Measurements from ENCODE around the gene NTRK3.
"Not testable (repeated sequence)": the region's sequence is repeated elsewhere in the genome, so short reads cannot be mapped to it uniquely, and the experiment has no call there.

The NTRK3 gene

DNA sequence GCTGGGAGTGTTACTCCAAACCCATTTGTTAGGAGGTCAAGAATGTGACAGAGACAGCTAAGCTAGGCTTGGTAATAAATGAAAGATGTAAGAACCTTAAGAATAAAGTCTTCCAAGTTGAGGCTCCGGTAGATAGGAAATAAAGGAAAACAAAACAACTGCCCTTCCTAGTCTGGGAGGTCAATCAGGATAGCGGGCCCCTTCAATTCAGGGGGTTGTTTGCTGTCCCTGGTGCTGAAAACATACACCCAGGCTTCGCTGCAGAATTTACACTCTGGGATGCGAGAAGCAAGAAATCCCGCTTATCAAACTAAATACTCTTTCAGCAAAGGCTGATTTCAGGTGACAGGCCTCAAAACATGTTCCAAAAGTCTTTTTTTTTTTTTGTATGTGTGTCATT, 393.4 kb downstream of the NTRK3 start:
- DNase-seq = peak; percentile 14

DNA sequence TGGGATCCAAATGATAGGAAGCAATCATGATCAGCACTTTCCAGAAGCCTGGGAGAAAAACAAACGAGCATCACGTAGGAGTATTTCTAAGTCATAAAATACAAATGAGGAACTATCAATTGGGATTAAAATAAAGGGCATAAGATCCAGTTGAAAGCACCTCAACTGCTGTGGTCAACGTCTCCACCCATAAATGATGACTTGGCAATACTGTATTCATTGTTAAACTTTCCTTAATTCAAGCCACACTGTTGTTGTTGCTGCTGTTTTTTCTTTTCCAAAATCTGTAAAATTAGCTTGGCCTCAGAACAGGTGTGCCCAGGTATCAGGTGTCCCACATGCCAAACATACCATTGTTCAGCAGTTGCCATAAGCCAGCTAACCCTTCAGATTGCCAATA, 395.8 kb downstream of the NTRK3 start:
- no peak for DNase-seq

DNA sequence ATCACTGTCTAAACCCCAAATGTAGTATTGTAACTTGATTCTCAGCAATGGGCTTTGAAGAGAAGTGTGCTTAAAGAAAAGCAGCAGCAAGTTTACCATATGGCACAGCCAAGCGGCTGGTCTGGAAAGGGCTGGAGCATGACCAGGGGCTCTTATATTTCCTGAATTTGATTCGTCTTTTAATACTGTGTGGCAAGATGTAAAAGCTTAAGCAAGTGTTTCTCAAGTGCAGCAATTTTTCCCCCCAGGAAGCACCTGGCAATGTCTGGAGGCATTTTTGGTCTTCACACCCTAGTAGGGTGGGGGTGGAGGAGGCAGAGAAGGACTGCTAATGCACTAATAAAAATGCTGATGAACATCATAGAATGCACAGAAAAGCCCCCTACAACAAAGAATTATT, 397.9 kb downstream of the NTRK3 start:
- DNase-seq = no peak

DNA sequence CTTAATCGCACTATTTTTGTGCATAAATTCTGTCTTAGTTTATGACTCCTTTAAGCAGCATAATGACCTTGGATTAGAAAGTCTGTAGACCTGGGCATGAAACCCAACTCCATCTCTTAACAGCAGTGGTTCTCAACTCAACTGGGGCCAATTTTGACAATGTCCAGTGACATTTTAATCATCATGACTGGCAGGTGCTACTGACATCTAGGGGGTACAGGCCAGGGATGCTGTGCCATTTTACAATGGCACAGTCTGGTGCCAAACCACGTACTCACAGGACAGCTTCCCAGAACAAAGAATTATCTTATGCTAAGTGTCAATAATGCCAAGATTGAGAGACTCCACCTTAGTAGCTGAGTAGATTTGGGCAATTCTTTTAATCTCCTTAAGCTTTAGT, 405.0 kb downstream of the NTRK3 start:
- DNase-seq = no peak

DNA sequence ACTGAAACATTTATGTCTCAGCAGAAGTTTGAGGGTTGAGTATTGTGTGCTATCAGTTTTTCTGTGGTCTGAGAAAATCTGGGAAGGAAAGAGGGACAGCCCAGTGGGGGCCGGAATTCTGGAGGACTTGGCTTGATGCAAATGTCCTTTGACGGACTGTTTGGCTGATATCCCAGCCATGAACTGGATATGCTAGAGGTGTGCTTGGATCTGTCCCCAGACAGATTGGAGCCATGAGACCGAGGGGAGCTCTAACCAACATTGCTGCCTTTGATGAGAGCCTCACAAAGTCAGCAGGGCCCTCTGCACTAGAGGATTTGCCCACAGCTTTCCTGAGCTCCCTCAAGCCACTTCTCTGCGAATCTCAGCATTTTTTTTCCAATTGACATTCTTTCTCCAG, 405.6 kb downstream of the NTRK3 start:
- DNase-seq = no peak

DNA sequence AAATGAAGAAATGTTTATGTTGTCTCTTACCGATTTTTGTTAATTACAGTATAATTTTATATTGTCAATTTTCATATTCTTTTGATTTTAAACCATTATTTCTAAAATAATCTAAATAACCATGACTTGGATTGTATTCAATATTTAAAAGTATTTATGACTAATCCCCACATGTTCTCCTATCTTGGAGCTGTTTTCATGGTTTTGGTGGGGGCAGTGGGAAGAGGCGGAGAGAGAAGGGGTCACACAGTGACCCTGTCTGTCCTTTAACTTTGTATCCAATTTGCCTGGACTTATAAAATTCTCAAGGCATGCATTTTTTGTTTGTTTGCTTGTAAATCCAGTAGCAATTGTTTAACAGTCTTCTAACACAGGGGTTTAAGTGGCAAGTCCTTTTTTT, 407.4 kb downstream of the NTRK3 start:
- no peak for DNase-seq

DNA sequence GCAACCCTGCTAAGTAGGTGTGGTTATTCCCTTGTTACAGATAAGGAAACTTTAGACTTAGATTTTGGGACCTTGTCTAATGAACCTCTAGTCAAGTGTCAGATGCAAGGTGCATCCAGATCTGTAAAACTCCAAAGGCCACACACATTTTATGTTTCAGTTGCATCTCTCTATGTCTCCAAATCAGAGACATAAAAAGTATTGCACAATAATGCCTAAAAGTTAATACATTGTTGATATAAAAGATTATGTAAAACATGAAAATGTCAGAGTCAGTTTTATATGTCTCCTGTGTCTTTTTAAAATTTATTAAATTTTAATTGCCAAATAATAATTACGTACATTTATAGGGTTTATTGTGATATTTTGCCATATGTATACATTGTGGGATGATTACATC, 408.5 kb downstream of the NTRK3 start:
- no peak for DNase-seq

DNA sequence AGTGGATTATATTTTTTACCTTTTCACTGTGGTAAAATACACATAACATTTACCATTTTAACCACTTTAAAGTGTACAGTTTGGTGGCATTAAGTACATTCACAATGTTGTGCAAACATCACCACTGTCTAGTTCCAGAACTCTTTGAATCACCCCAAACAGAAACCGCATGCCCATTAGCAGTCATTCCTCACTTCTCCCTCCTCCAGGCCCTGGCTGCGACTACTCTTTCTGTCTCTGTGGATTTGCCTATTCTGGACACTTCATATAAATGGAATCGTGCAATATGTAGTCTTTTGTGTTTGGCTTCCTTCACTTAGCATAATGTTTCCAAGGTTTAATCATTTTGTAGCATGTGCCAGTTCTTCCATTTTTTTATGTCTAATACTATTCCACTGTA, 409.8 kb downstream of the NTRK3 start:
- no peak for DNase-seq

DNA sequence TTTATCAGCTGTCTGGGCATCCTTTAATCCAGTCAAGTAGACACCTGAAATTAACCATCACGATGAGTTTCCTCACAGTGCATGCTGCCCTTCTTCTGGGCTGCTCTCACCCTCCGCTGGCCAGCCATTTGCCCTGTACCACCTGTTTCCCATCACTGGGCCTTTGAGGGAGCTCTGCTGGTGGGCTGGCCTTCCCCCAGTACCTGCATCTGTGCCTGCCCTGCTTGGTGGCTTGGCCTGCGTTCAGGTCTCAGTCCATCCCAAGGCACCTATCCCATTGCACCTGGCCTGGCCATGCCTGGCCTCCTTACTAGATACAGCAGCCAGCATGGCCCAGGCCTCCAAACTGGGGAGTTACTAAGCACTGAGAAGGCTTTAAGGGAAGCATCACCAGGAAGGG, 413.2 kb downstream of the NTRK3 start:
- no peak for DNase-seq

DNA sequence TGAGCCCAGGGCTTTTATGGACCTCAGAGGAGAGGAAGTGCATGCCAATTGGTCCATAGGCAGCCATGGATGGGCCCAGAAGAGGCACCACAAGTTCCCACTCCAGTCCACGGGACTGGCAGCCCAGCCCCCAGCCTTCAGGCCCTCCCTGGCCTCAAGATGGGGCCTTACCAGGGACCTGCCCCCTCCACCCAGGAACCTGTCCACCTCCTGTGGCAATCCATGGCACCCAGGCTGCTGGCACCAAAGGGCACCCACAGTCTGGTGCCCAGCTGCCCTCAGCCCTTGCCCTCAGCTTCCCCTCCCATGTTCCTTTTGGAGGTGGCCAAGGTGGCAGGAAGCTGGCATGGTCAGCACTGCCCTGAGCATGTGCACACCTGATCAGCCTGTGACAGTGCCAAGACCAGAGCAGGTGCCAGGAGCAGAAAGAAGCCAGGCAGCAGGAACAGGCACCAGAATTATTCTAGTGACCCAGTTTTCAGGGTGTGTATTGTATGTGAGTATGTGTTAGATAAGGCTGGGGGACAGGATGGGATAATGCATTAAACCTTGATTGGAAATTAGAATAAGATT, 415.0 kb downstream of the NTRK3 start:
- DNase-seq = no peak

DNA sequence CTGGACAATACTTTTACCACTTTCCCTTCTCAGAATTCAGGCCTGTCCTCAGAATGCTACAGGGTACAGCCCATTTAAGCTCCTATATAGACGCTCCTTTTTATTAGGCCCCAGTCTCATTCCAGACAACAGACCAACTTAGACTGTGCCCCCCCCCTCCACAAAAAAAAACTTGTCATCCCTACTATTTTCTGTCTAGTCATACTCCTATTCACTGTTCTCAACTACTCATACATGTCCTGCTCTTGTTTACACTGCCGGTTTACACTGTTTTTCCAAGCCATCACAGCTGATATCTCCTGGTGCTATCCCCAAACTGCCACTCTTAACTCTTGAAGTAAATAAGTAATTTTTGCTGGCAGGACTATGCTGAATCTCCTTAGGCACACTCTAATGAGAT, 420.7 kb downstream of the NTRK3 start:
- not testable (repeated sequence) for DNase-seq

DNA sequence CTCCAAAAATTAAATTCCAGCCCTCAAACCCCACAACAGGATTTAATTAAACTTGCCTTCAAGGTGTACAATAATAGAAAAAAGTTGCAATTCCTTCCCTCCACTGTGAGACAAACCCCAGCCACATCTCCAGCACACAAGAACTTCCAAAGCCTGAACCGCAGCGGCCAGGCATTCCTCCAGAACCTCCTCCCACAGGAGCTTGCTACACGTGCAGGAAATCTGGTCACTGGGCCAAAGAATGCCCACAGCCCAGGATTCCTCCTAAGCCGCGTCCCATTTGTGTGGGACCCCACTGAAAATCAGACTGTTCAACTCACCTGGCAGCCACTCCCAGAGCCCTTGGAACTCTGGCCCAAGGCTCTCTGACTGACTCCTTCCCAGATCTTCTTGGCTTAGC, 423.2 kb downstream of the NTRK3 start:
- not testable (repeated sequence) for DNase-seq

DNA sequence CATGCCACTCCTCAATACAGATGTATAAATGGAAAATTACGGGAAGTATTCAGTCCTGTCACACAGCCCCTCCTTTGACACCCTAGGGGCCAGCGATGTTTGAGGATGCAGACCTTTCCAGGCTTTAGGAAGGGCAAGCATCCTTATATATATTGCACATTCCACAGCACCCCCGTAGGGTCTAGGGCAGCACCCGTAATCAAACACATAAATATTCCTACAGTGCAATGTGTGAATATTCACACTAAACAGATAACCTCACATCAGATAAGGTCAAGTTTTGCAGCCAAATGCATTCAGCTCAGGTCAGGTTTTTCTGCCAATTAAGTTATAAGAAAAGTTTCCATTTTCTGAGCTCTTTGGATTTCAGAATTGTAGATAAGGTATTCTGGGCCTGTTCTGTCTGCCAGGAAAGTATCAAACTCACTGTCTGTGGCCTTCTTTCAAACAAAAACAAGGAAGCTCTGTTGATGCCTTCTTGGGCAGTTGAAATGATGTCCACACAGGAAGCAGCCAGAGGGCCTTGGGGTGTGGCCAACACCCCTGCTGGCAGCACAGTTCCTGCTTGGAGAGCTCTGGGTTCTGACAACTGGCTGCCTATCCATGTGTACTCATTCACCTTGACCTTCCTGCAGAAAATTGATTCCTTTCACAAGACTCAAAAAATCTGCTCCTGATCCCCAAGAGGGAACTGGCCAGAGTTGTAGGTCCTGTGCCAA, 427.0 kb downstream of the NTRK3 start:
- no peak for DNase-seq

DNA sequence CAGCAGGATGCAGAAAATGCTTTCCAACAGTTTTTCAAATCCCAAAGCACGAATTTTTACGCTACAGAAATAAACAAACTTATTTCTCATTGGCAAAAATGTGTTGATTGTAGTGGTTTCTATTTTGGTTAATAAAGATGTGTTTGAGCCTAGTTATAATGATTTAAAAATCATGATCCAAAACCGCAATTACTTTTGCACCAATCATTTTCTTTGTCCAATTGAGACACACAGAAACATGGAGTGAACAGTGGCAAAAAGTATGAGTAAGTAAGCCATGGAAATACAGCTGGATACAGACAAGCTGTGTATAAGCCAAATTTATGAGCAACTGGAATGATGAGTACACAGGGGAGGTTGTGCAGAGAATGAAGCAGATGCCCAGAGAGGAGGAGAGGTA, 427.9 kb downstream of the NTRK3 start:
- DNase-seq = no peak

DNA sequence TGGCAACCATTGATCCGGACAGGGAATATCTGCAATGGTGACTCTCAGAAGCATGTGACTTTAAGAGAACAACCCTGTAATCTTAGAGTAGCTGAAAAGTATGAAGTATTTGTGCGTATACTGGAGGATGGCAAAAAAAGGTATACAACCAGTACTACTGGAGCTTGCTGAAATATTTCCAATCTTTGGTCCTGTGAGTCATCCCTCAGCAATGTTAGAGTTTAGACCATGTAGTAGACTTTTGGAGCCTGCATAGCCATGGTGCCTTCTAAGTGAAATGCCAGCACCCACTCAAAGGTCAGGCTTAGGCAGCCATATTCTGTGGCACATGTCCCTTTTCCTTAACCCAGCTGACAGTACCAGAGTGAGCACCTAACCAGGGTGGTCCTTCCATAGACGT, 429.4 kb downstream of the NTRK3 start:
- no peak for DNase-seq

DNA sequence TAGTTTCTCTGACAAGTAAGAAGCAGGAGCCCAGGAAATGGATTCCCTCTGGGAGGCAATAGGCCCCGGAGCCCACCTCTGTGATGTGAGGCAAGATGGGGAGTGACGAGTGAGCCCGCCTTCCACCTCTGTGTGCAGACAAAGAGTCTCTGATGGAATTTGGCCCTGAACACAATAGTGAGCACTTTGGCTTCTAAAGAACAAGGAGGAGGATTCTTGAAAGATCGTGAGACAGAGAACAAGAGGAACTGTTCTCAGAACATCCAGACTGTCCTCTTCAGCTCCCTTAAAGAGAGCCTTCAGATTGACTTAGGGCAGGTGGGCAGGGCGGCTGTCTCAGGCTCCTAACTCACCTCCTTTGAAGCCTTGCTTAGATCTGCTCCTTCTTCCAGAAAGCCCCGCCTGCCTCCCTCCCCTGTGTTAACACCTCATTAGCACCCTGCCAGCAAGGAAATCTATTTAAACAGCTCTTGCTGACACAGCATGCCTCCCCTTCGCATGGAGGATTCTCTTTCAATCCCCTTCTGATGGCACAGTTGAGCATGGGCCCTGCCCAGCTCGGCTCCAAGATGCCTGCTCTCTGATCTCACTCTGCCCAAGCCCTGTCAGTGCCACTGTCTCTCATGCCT, 430.3 kb downstream of the NTRK3 start:
- no peak for DNase-seq

DNA sequence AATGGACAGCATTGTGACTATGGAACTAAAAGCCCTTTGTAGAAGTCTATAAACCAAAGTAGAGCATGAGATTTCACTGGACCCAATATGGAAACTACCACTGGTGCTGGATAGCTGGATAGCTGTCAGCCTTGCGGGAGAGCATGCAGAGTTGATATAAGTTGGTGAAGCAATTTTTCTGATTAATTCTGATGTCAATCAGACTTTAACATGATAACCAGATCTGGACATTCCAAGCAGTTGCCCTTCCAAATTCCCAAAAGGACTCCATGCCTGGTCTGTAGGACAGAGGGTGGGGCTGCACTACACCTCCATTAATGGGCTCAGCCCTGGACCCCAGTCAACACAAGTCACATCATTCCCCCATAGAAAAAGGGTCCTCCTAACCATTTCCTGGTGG, 437.8 kb downstream of the NTRK3 start:
- DNase-seq = no peak

DNA sequence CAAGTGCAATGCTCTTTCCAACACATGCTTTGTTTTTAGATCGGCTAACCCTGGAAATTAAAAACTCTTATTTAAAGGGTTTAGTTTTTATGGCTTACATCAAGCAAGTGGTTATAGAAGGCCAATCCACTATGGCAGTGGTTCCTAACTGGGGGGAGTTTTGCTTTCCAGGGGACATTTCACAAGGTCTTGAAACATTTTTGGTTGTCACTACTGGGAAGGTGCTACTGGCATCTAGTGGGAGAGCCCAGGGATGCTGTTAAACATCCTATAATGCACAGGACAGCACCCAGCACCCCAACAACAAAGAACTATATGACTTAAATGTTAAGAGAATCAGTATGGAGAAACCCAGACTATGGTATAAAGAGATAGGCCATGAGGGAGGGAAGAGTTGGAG, 439.0 kb downstream of the NTRK3 start:
- DNase-seq = no peak

DNA sequence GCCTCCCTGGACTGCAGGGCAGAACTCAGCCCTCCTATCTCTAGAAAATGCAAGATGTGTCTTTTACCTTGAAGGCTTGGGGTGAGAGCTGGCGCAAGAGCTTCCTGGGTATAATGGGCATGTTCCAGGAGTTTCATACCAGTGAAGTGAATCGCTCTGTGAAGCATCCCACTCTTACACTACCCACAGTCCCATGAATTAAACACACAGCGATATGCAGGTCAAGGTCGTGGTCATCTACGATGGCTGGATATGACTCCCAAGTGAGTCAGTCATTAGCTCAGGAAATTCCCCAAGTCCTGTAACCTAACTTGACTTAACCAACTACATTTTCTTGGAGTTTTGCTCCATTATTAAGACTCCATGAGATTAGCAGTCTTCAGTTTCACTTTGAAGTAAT, 439.7 kb downstream of the NTRK3 start:
- DNase-seq = no peak

DNA sequence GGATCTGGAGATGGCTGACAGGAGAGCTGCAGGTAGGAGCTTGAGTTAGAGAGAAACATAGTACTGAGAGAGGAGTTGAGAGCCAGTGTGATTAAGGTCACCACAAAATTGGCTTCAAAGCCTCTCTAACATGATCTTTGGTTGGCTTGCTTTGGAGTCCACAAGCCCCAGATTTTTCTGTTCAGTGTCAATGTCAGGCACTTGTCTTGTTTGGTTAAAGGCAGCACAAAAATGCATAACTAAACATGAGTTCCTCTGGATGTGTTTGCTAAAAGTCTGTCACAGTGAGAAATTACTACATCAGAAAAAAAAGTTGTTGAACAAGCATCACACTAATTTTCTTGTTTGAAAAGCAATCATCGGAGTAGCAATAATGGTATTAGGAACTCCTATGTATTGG, 440.5 kb downstream of the NTRK3 start:
- no peak for DNase-seq

Measured in OCI-M1 (cell line).